Esophagus muscularis mucosa (tissue), 4 donors: Measurements from ENCODE around the gene KIF3A.

Experiments
- CTCF ChIP-seq, 3 experiments: fragments of 200-600 bp in 2 of 3; fragments of 450-650 bp in 1 of 3; sonication (generic) in 2 of 3; IDR thresholded peaks; one replicate each; pipeline ENCODE4 v1.5.1; 2017 to 2019; ENCODE audit warnings: antibody characterized with exemption in 3 of 3, mild to moderate bottlenecking in 2 of 3, moderate library complexity in 1 of 3
- EP300 ChIP-seq: sonication (generic); formaldehyde crosslinking; IDR thresholded peaks from one replicate; pipeline ENCODE4 v1.6.1; 2017; ENCODE audit warnings: antibody characterized with exemption
- POLR2A ChIP-seq: fragments of 450-650 bp; IDR thresholded peaks from one replicate; pipeline ENCODE4 v1.6.1; 2017; ENCODE audit warnings: antibody characterized with exemption, moderate library complexity, mild to moderate bottlenecking, low read depth
- POLR2AphosphoS5 ChIP-seq, 2 donors: sonication (generic); formaldehyde crosslinking; IDR thresholded peaks; one replicate each; pipeline ENCODE4 v1.6.1; 2017; ENCODE audit warnings: antibody characterized with exemption in 2 of 2

DNA sequence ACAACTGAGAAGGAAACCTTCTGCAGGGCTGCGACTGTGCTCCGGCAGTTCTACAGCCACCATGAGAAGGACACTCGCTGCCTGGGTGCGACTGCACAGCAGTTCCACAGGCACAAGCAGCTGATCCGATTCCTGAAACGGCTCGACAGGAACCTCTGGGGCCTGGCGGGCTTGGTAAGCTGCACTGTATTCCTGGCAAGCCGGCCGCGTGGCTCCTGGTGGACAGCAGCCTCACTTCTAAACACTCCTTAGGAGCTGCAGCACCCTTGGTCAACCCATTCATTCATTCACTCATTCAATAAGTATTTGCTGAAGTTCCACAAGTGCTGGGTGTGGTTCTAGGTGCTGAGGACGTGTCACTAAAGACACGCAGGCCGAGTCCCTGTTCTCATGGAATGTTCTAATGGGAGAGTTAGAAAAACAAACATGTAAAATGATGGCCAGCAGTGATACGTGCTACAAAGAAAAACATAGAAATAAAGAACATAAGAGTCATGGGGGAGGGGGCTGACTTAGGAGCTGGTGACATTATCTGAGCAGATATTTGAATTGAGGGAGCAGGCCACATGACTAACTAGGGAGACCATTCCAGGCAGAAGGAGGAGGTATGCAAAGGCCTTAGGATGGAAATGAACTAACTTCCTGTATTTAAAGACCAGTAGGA is 57.5 kb downstream of the KIF3A start:
- no peak for TF ChIP-seq CTCF (IDR thresholded peaks at IDR 0.05)
- no peak for TF ChIP-seq POLR2A
- no peak for TF ChIP-seq EP300
- no peak for TF ChIP-seq POLR2AphosphoS5 (IDR thresholded peaks at IDR 0.05)
